ENCODE results near the gene CUX1. TPM values are rescaled to one million over a fixed set of nuclear protein-coding genes. Genes with fewer than 3 reads are reported as not detected.

CUX1 gene
- polyA plus RNA-seq, 1 experiment, result 29.7 TPM

GRCh38 chr7:101951757-101952156 lies 134.3 kb downstream of the CUX1 start:
- POLR2A ChIA-PET, result no interaction called here
- Histone ChIP-seq H3K9me3 (ENCODE audit: control insufficient read depth, insufficient read depth, low read length) (no peaks in the 10 kb centered on the region; the same call in 1 of the 2 replicates), H3K27ac (ENCODE audit: low read depth, low read length) (no peak overlapping the region), H3K4me3 (ENCODE audit: low read depth, low read length) (no peak overlapping the region), H3K27me3 (ENCODE audit: control insufficient read depth, insufficient read depth, low read length) (no peaks in the 10 kb centered on the region)
- CTCF ChIA-PET, result no interaction called here
- TF ChIP-seq, protein P1, sequence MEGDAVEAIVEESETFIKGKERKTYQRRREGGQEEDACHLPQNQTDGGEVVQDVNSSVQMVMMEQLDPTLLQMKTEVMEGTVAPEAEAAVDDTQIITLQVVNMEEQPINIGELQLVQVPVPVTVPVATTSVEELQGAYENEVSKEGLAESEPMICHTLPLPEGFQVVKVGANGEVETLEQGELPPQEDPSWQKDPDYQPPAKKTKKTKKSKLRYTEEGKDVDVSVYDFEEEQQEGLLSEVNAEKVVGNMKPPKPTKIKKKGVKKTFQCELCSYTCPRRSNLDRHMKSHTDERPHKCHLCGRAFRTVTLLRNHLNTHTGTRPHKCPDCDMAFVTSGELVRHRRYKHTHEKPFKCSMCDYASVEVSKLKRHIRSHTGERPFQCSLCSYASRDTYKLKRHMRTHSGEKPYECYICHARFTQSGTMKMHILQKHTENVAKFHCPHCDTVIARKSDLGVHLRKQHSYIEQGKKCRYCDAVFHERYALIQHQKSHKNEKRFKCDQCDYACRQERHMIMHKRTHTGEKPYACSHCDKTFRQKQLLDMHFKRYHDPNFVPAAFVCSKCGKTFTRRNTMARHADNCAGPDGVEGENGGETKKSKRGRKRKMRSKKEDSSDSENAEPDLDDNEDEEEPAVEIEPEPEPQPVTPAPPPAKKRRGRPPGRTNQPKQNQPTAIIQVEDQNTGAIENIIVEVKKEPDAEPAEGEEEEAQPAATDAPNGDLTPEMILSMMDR (IDR thresholded peaks at IDR 0.05; ENCODE audit: low read depth, low read length), result no peak
- no peak for DNase-seq (ENCODE audit: low read depth, low spot score)

- peak; percentile 61 for DNase-seq (ENCODE audit: low read depth, low spot score)
- CTCF ChIA-PET, result no interaction called here
- POLR2A ChIA-PET, result no interaction called here
- no peaks in the 10 kb centered on the region for H3K27me3 ChIP-seq (ENCODE audit: control insufficient read depth, insufficient read depth, low read length)
- no peaks in the 10 kb centered on the region; the same call in 1 of the 2 replicates for H3K9me3 ChIP-seq (ENCODE audit: control insufficient read depth, insufficient read depth, low read length)
- peak overlapping the region; percentile 94 for H3K27ac ChIP-seq (ENCODE audit: low read depth, low read length)
- no peak overlapping the region for H3K4me3 ChIP-seq (ENCODE audit: low read depth, low read length)
- TF ChIP-seq, protein P1 (IDR thresholded peaks at IDR 0.05; ENCODE audit: low read depth, low read length), result no peak
Observed at GRCh38 chr7:101952355-101953247, 135.2 kb downstream of the CUX1 start.

DNA sequence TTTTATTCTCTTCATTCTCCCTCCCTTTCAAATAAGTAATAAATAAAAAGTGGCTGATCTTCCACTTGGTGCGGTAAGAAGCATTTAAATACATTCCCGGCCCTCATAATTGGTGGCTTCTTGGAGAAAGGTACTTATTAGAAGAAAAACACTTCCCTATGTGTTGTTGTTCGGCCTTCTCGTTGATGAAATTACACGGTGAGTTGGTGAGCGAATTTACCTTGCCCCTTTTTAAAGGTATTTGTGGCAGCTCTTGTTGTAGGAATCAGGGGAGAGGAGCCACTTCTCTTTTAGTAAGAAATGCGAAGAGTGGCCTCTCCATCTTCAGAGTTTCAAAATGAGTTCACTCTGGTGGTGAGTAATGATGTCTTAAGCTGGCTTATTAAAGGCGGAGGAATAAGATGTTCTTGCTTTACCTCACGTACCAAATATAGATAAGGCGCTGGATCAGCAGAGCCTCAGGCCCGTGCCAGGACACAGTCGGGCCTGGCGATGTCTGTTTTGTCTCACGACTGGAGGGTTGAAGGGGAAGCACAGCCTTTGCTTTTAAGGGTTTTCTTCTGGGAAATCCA lies 135.9 kb downstream of the CUX1 start:
- peak; percentile 48 for DNase-seq (ENCODE audit: low read depth, low spot score)
- CTCF ChIA-PET, result no interaction called here
- peak overlapping the region; percentile 34 for H3K4me3 ChIP-seq (ENCODE audit: low read depth, low read length)
- TF ChIP-seq, protein P1 (IDR thresholded peaks at IDR 0.05; ENCODE audit: low read depth, low read length), result no peak
- H3K9me3 ChIP-seq (ENCODE audit: control insufficient read depth, insufficient read depth, low read length), result no peaks in the 10 kb centered on the region; the same call in 1 of the 2 replicates
- POLR2A ChIA-PET, result no interaction called here
- H3K27me3 ChIP-seq (ENCODE audit: control insufficient read depth, insufficient read depth, low read length), result no peaks in the 10 kb centered on the region
- H3K27ac ChIP-seq (ENCODE audit: low read depth, low read length), result peak overlapping the region; percentile 94

DNA sequence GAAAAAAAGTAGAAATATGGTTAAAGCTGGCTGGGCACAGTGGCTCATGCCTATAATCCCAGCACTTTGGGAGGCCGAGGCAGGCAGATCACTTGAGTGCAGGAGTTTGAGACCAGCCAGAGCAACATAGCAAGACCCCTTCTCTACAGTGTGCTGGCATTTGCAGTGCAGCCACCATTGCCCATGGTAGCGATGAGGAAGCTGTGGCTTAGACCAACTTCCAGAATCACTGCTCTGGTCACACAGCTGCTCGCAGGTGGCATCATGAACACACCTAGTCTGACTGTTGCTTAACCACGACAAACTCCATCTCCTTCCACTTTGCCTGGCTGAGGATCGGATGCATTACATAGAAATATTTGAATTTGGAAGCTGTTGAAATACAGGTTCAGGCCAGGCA lies 137.1 kb downstream of the CUX1 start:
- Histone ChIP-seq H3K4me3 (ENCODE audit: low read depth, low read length) (no peak overlapping the region), H3K27me3 (ENCODE audit: control insufficient read depth, insufficient read depth, low read length) (no peaks in the 10 kb centered on the region), H3K27ac (ENCODE audit: low read depth, low read length) (peak overlapping the region; percentile 39), H3K9me3 (ENCODE audit: control insufficient read depth, insufficient read depth, low read length) (no peaks in the 10 kb centered on the region; the same call in 1 of the 2 replicates)
- ChIA-PET CTCF (interaction anchor here (0.6 to 1.2 kb wide), 2 partner anchors 44 to 282 kb away, joined by 5 to 6 read pairs; no protein-coding TSS in a partner anchor), POLR2A (no interaction called here)
- DNase-seq (ENCODE audit: low read depth, low spot score), result no peak
- TF ChIP-seq, protein P1 (IDR thresholded peaks at IDR 0.05; ENCODE audit: low read depth, low read length), result no peak

- CTCF ChIA-PET, result no interaction called here
- Histone ChIP-seq H3K27ac (ENCODE audit: low read depth, low read length) (no peak overlapping the region), H3K4me3 (ENCODE audit: low read depth, low read length) (no peak overlapping the region), H3K9me3 (ENCODE audit: control insufficient read depth, insufficient read depth, low read length) (no peaks in the 10 kb centered on the region; the same call in 1 of the 2 replicates), H3K27me3 (ENCODE audit: control insufficient read depth, insufficient read depth, low read length) (no peaks in the 10 kb centered on the region)
- POLR2A ChIA-PET, result no interaction called here
- TF ChIP-seq, protein P1 (IDR thresholded peaks at IDR 0.05; ENCODE audit: low read depth, low read length), result no peak
- no peak for DNase-seq (ENCODE audit: low read depth, low spot score)
Observed at GRCh38 chr7:101956130-101956529, 138.7 kb downstream of the CUX1 start.

Measured in AG04450 (cell line).